PC-9 (cell line): ENCODE measurements around the gene SLC6A1. TPM values are rescaled to one million over a fixed set of nuclear protein-coding genes. Genes with fewer than 3 reads are reported as not detected.

Experiments used
- BruUV-seq: library from RNA; stranded (reverse); fragments of 400-500 nt; replicated peaks from 2 replicates; lab custom pipeline; 2021; lab: Mats Ljungman, UMichigan
- CTCF ChIA-PET: fragments of 300-600 bp; sonication (Branson Sonifier 250); formaldehyde crosslinking; loops from one replicate; lab custom pipeline; 2022; ENCODE audit warnings: antibody characterized with exemption; lab: Charles Lee
- POLR2A ChIA-PET: fragments of 300-600 bp; sonication (Branson Sonifier 250); formaldehyde crosslinking; loops from one replicate; lab custom pipeline; 2022; ENCODE audit warnings: antibody characterized with exemption; ENCODE audit not compliant: unreplicated experiment; lab: Charles Lee
- DNase-seq, 2 experiments: peaks; one replicate each; pipeline versions ENCODE4 v3.0.0 to v3.0.0-alpha.2; 2015 to 2022; ENCODE audit warnings: mixed read lengths in 1 of 2
- H2AFZ ChIP-seq: fragments of 200-600 bp; sonication (generic); 2 replicates; pipeline ENCODE4 v1.8.1; 2017; ENCODE audit warnings: antibody characterized with exemption
- H3F3A ChIP-seq: fragments of 200-600 bp; sonication (generic); 2 replicates; pipeline ENCODE4 v1.8.1; 2017; ENCODE audit warnings: antibody characterized with exemption, mild to moderate bottlenecking, low read depth; ENCODE audit not compliant: insufficient read depth
- H3K27ac ChIP-seq: fragments of 200-600 bp; sonication (generic); 2 replicates; pipeline ENCODE4 v1.6.1; 2016; ENCODE audit warnings: mixed run types
- H3K27me3 ChIP-seq: fragments of 200-600 bp; sonication (generic); 2 replicates; pipeline ENCODE4 v1.6.1; 2016; ENCODE audit warnings: low read depth, mixed run types; ENCODE audit not compliant: insufficient read depth
- H3K36me3 ChIP-seq: fragments of 200-600 bp; sonication (generic); 2 replicates; pipeline ENCODE4 v1.6.1; 2016; ENCODE audit warnings: low read depth, mixed run types
- H3K4me1 ChIP-seq: fragments of 200-600 bp; sonication (generic); replicated peaks from 2 replicates; pipeline ENCODE4 v1.6.1; 2016; ENCODE audit warnings: mixed run types; ENCODE audit not compliant: insufficient read depth
- H3K4me2 ChIP-seq: fragments of 200-600 bp; sonication (generic); 2 replicates; pipeline ENCODE4 v1.6.1; 2017; ENCODE audit warnings: mixed run types
- H3K4me3 ChIP-seq: fragments of 200-600 bp; sonication (generic); 2 replicates; pipeline ENCODE4 v1.6.1; 2016; ENCODE audit warnings: mixed run types
- H3K79me2 ChIP-seq: fragments of 200-600 bp; sonication (generic); 2 replicates; pipeline ENCODE4 v1.6.1; 2017; ENCODE audit warnings: low read depth, mixed run types
- H3K9me2 ChIP-seq: fragments of 200-600 bp; sonication (generic); 2 replicates; pipeline ENCODE4 v1.8.1; 2017; ENCODE audit warnings: mild to moderate bottlenecking; ENCODE audit not compliant: insufficient read depth
- H3K9me3 ChIP-seq: fragments of 200-600 bp; sonication (generic); 2 replicates; pipeline ENCODE4 v1.8.1; 2016; ENCODE audit warnings: low read depth; ENCODE audit not compliant: insufficient read depth
- H4K20me1 ChIP-seq: fragments of 200-600 bp; sonication (generic); 2 replicates; pipeline ENCODE4 v1.8.1; 2017; ENCODE audit not compliant: insufficient read depth
- EZH2 ChIP-seq: fragments of 200-600 bp; sonication (generic); IDR thresholded peaks from 2 replicates; pipeline ENCODE4 v1.8.0; 2017; ENCODE audit warnings: antibody characterized with exemption, low read depth
- intact Hi-C: fragments of 100-400 bp; cut with micrococcal nuclease; formaldehyde crosslinking; loops from one replicate; pipeline ENCODE4 v1.10.0; 2022; ENCODE audit not compliant: unreplicated experiment
- total RNA-seq: library from RNA; stranded (reverse); gene quantifications from 2 replicates; pipeline ENCODE4 v1.2.3, GENCODE V29; 2021
- TF ChIP-seq, protein P1 (sequence below): fragments of 200-600 bp; sonication (generic); conservative IDR thresholded peaks from 2 replicates; pipeline ENCODE4 v1.6.1; 2017; ENCODE audit warnings: mixed run types, antibody characterized with exemption, mild to moderate bottlenecking, moderate library complexity

The SLC6A1 gene
- total RNA-seq, 1 experiment from 2014 or later: not detected

DNA sequence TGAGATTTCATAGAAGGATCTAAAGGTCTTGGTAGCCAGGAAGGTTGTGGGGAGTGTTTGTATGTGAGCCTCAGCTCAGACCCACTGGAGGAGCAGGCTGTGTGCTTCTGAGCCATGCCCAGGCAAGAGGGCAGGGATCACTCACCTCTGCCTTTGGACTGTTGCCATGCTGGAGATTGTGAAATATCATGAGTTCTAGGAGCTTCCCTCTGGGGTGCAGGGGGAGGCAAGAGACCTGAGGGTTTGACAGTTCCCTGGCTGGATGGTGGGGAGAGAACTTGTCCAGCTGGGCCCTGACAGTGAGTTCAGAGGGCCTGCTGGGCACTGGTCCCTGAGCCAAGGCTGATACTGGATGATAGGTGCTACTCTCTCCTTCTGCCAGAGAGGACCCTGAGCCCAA, 6.0 kb downstream of the SLC6A1 start:
- intact Hi-C loops: no loop called here
- no peaks in the 10 kb centered on the region for H3K9me2 ChIP-seq
- H2AFZ ChIP-seq: no peak overlapping the region
- DNase-seq: no peak
- H3K27me3 ChIP-seq: peaks cover 98% of the 10 kb centered on the region
- no peak overlapping the region for H3K4me2 ChIP-seq
- no peaks in the 10 kb centered on the region for H3K79me2 ChIP-seq
- TF ChIP-seq, protein P1, sequence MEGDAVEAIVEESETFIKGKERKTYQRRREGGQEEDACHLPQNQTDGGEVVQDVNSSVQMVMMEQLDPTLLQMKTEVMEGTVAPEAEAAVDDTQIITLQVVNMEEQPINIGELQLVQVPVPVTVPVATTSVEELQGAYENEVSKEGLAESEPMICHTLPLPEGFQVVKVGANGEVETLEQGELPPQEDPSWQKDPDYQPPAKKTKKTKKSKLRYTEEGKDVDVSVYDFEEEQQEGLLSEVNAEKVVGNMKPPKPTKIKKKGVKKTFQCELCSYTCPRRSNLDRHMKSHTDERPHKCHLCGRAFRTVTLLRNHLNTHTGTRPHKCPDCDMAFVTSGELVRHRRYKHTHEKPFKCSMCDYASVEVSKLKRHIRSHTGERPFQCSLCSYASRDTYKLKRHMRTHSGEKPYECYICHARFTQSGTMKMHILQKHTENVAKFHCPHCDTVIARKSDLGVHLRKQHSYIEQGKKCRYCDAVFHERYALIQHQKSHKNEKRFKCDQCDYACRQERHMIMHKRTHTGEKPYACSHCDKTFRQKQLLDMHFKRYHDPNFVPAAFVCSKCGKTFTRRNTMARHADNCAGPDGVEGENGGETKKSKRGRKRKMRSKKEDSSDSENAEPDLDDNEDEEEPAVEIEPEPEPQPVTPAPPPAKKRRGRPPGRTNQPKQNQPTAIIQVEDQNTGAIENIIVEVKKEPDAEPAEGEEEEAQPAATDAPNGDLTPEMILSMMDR: no peak
- BruUV-seq: no TSS peak
- H4K20me1 ChIP-seq: no peaks in the 10 kb centered on the region
- no peak overlapping the region for H3K4me3 ChIP-seq
- CTCF ChIA-PET: no interaction called here
- no peaks in the 10 kb centered on the region for H3K4me1 ChIP-seq
- H3K27ac ChIP-seq: no peak overlapping the region
- H3K36me3 ChIP-seq: no peaks in the 10 kb centered on the region
- POLR2A ChIA-PET: no interaction called here
- no peaks in the 10 kb centered on the region for H3F3A ChIP-seq
- H3K9me3 ChIP-seq: no peaks in the 10 kb centered on the region

DNA sequence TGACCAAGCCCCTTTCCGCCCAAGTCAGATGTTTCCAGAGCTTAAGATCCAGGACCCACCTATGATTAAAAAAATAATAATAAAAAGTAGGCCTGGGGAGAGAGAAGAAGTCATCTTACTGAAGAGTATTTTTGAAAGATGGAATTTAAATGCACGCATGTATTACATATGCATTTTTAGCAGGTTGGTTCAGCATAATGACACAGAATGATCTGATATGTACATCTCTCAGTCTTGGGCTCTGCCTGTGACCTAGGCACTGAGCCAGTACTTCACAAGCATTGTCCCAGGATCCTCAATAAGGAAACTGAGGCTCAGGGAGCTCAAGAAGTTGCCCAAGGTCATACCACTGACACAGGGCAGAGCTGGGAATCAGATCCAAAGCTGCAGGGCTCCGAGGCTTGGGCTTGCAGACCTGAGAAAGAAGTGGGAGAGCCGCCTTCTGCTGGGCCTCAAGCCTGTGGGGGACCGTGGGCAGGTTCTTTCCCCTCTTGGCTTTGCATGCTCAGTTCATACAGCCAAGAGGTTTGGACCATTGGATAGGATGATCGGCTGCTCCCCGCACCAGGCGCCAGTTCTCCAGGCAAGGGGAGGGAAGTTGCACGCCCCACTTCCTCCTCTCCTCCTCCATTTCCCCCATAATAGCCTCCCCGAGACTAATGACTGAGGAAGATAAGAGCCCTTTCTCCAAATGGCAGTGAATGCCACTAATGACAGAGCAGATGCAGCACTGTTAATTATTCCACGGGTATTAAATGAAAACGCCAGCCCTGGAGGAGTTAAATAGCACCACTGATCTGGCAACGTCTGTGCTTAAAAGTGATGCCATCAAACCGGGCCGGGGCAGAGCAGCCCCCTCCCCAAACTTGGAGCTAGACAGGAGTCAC, 6.9 kb downstream of the SLC6A1 start:
- no peaks in the 10 kb centered on the region for H3K79me2 ChIP-seq
- BruUV-seq: no TSS peak
- H3K9me3 ChIP-seq: no peaks in the 10 kb centered on the region
- TF ChIP-seq EZH2: no peak
- TF ChIP-seq, protein P1: no peak
- no peak overlapping the region for H3K4me3 ChIP-seq
- no peak for DNase-seq
- H2AFZ ChIP-seq: no peak overlapping the region
- H3K36me3 ChIP-seq: no peaks in the 10 kb centered on the region
- CTCF ChIA-PET: no interaction called here
- POLR2A ChIA-PET: no interaction called here
- intact Hi-C loops: no loop called here
- H3K9me2 ChIP-seq: no peaks in the 10 kb centered on the region
- H4K20me1 ChIP-seq: no peaks in the 10 kb centered on the region
- no peak overlapping the region for H3K4me2 ChIP-seq
- no peak overlapping the region for H3K27ac ChIP-seq
- H3K27me3 ChIP-seq: peaks cover 98% of the 10 kb centered on the region
- H3K4me1 ChIP-seq: no peaks in the 10 kb centered on the region
- H3F3A ChIP-seq: no peaks in the 10 kb centered on the region

DNA sequence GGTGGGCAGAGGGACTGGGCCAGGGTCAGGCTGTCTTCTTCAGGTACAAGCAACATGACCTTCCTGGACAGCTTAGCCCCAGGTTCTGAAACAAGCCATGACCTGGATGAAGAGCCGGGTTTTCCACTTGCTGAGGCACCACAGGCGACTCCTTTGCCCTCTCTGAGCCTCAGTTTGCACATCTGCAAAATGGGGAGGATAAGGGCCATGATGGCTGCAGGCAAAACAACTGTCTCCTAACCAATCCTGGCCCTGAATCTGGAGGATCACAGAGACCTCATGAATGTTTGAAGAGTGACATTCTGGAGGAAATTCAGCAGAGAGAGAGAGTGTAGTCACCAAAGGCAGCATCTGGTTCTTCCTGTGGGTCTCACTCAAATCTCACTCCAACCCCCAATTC, 8.0 kb downstream of the SLC6A1 start:
- peaks cover 98% of the 10 kb centered on the region for H3K27me3 ChIP-seq
- TF ChIP-seq, protein P1: no peak
- TF ChIP-seq EZH2: no peak

More for the DNA sequence above, 8.0 kb downstream of the SLC6A1 start:
- no peaks in the 10 kb centered on the region for H4K20me1 ChIP-seq
- BruUV-seq: no TSS peak
- no peaks in the 10 kb centered on the region for H3K9me2 ChIP-seq
- intact Hi-C loops: no loop called here
- H3F3A ChIP-seq: no peaks in the 10 kb centered on the region
- ChIA-PET POLR2A (no interaction called here), CTCF (no interaction called here)
- no peak for DNase-seq
- H3K4me2 ChIP-seq: no peak overlapping the region
- H3K79me2 ChIP-seq: no peaks in the 10 kb centered on the region
- H3K4me3 ChIP-seq: no peak overlapping the region
- no peaks in the 10 kb centered on the region for H3K36me3 ChIP-seq
- no peak overlapping the region for H2AFZ ChIP-seq
- H3K9me3 ChIP-seq: no peaks in the 10 kb centered on the region
- no peaks in the 10 kb centered on the region for H3K4me1 ChIP-seq
- H3K27ac ChIP-seq: no peak overlapping the region
